Stimulated activated CD4-positive, alpha-beta T cell treated with anti-CD3 and anti-CD28 coated beads, Interleukin-15, amount 100 ng/mL, for 48 hours (primary cell): ENCODE results near the gene CFTR.
"Not testable (repeated sequence)": the region's sequence is repeated elsewhere in the genome, so short reads cannot be mapped to it uniquely, and the experiment has no call there.

Experiments
- DNase-seq, 2 donors: peaks; one replicate each; pipeline ENCODE4 v3.0.0-alpha.2; 2020; ENCODE audit warnings: low read depth in 2 of 2

The CFTR gene

DNA sequence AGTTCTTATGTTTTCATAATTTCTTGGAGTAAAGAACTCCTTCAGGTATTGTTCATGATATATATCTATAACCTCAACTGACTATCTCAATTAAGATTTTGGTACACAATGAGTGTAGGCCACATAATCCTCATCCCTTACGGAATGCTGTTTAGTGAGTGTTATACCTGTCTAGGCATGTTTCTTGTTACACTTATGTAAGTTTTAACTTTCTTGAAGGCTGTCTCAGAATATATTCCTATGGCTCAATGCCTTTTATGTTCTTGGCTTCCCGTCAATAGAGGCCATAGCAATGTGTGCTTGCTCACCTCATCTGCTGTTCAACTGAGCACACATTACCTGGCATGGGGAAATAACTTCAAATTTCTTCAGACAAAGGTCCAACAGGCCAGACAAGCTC lies 208.3 kb downstream of the CFTR start:
- no peak for DNase-seq

DNA sequence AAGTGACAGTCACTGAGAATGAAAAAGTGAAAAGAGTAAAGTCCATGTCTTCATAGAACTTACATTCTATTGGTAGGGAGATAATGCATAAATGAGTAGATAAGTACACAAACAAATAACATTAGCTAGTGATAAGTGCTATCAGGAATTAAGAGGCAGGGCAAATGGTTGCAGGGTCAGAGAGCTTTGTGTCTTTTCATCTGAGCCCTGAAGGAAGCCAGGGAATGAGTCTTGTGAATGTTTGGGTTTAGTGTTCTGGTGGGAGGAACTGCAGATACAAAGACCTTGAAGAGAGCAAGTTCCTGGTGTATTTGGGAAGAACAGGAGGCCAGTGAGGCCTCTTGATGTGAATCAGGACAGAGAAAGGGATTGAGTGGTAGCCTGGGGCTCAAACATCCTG lies 209.6 kb downstream of the CFTR start:
- DNase-seq, result no peak

DNA sequence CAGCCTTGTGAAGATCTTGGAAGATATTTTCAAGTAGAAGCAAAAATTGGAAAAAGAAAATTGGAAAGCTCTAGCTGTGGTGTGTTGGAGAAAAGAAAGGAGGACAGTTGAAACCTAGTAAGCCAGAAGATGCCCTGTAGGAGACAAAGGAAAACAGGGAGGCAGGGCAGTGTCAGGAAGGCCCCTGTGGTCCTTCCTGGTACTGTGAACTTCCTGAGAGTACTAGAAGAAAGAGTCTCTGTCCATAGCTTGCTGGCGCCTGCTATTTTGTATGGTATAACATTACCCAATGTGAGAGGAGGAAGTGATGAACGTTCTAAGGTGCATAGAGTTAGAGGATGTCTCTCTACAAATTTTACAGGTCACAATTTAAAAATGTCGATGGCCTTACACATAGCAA lies 210.3 kb downstream of the CFTR start:
- DNase-seq, result no peak

DNA sequence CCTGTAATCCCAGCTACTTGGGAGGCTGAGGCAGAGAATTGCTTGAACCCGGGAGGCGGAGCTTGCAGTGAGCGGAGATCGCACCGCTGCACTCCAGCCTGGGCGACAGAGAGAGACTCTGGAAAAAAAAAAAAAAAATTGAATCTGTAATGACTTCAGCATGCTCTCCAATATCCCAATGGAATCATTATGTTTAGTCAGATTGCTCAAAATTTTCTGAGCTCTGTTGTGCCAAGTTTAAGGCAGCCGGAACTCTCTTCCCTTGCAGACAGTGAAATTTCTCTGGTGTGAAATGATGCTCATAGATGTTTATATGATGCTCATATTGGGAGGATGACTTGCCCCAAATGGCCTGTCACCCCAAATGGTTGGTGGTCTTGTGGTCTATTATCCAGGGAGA lies 212.5 kb downstream of the CFTR start:
- no peak for DNase-seq

DNA sequence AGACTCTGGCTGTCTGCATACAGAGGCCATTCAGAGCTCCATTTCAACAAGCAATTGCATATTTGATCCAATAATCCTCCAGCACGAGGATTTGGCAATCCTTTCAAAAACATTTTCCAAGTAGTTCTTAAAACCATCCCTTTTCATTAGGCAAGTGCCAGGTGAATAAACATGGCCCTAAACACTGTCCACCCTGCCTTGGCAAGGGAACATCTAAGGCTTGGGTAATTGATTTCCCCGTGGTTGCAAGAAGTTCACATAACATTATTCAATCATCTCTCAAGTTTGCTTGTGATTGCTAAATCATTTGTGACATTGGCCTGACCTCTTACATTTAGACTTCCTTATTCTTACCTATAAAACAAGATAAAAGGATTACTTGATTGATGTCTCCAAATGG lies 218.2 kb downstream of the CFTR start:
- no peak for DNase-seq

DNA sequence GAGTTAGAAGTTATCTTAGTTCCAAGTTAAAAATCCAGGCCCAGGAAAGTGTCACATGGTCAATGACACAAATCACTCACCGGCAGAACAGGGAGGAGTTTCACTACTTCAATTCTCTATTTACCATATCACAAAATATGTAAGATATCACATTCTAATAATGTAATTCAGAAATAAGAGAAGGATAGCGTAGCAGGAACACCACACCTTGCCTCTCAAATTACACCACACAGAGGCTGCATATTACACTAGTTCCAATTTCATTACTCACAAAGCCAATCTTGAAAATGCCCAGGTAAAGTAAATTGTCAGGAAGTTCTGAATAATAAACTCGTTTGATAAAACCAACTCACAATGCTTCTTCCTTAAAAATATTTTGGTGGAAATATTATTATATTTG lies 224.2 kb downstream of the CFTR start:
- no peak for DNase-seq

DNA sequence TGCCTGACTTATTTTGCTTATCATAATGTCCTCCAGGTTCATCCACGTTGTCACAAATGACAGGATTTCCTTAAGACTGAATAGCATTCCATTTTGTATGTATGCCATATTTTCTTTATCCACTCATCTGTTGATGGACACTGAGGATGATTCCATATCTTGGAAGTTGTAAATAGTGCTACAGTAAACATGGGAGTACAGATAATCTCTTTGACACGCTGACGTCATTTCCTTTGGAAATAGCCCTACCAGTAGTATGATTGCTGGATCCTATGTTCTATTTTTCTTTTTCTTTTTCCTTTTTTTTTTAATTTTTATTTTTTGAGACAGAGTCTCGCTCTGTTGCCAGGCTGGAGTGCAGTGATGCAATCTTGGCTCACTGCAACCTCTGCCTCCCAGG lies 225.8 kb downstream of the CFTR start:
- no peak for DNase-seq

DNA sequence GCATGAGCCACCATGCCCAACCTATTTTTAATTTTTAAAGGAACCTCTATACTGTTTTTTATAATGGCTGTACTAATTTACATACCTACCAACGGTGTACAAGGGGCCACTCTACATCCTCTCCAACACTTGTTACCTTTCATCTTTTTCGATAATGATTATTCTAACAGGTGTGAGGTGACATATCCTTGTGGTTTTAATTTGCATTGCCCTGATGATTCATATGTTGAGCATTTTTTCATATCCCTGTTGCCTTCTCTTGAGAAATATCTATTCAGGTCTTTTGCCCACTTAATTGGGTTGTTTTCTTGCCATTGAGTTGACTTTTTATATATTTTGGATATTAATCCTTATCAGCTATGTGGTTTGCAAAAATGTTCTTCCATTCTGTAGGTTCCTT lies 226.4 kb downstream of the CFTR start:
- DNase-seq, result no peak

DNA sequence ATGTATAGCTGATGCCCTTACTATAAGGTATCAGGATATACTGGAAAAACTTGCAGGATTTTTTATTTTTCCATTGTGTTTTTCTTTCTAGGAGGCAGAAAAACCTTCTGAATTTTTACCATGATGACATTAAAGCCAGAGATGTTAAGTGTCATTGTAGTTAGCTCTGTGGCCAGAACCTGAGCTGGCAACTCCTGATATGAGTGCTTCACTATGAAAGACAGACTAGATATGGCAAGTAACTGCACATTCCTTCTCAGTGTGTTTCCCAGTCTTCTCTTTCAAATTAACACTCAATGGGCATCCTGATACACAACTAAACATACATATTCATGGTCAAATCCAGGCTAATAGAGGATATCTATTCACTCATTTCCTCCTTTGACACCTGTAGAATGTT lies 227.3 kb downstream of the CFTR start:
- DNase-seq, result no peak

DNA sequence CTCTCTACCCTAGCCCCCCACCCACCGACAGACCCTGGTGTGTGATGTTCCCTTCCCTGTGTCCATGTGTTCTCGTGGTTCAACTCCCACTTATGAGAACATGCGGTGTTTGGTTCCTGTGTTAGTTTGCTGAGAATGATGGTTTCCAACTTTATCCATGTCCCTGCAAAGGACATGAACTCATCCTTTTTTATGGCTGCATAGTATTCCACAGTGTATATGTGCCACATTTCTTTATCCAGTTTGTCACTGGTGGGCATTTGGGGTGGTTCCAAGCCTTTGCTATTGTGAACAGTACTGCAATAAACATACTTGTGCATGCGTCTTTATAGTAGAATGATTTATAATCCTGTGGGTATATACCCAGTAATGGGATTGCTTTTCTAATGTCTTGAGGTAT lies 228.3 kb downstream of the CFTR start:
- not testable (repeated sequence) for DNase-seq

DNA sequence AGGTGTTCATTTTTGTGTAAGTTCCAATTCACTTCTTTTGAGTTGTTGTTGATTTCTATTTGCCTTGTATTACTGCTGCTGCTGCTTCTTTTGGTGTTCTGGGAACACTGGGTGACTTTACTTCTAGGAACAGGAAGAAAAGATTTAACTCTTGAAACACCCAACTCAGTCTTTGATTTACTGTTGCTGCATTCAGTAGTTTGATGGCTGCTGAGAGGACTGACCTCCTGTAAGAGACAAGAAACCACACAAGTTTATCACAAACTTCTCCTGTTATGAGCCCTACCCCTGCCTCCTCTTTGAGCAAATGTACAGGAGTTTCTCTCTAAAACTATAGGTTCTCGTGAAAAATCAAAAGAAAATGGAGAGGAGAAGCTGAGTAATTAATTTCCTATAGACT lies 231.7 kb downstream of the CFTR start:
- DNase-seq, result no peak

DNA sequence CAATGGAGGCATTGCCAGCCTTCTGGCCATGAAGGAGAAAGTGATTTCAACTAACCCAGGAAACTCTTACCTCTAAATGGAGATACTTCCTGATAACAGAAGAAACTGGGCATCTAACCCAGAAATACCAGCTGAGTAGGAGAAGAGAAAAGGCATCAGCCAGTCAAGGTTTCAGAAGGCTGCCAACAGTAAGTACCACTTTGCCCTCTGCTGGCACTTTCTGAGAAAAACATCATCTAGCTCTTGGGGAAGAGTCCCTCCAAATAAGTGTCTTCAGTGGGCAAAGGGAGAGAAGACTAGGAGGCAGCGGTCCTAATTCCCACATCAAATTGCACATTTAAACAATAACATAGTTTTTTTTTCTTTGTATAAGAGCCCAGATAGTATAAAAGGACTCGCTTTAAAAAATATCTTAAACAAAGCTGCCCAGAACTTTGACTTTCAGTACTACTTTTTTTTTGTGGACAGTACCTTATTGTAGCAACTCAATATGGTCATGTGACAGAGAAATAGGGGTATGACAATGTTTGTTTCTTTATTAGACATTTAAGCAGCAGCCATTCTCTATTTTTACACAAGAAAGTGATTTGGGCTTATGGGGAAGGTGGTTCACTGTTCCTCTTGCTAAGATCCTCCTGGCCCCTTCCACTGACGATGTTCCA lies 236.1 kb downstream of the CFTR start:
- no peak for DNase-seq

DNA sequence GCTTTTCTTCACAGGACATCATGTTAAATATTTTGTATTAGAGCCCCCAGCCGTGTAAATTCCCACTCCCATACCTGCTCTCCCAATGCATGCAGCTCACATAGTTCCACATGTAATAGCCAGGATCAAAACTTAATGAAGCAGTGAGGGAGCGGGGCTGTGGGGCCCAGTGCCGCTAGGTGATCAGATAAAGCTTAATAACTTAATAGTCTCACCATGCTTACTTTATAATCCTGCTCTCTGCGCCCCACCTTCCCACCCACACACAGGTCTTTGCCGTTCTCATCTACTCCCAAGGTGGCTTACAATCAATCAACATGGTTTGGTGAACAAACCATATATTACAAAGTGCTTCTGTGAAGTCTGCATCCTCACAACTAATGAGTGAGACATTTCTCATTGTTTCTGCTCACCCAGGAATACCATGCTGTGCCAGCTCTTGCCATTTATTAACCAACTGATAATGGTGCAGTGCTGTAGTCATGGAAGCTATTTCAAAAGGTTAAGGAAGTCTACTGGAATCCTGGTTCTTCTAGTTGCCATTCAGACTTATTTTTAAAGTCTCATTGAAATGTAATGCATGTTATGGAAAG lies 237.0 kb downstream of the CFTR start:
- DNase-seq, result no peak

DNA sequence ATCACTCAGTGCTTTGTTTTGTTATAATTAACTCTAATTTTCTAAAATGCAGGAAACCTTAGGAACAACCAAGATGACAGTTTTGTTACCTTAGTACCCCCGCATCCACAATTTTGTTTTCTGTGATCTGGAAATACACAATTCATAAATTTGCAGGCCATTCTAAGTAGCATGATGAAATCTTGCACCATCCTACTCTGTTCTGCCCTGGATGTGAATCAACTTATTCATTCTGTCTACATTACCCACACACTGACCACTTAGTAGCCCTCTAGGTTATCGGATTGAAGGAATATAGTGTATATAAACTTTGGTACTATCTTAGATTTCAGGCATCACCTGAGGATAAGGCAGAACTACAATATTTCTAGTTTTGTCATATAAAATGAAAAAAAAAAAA lies 237.5 kb downstream of the CFTR start:
- DNase-seq, result no peak
